Measurements from ENCODE around the gene IFNGR1.
"Not testable (repeated sequence)": the region's sequence is repeated elsewhere in the genome, so short reads cannot be mapped to it uniquely, and the experiment has no call there.

IFNGR1 gene

DNA sequence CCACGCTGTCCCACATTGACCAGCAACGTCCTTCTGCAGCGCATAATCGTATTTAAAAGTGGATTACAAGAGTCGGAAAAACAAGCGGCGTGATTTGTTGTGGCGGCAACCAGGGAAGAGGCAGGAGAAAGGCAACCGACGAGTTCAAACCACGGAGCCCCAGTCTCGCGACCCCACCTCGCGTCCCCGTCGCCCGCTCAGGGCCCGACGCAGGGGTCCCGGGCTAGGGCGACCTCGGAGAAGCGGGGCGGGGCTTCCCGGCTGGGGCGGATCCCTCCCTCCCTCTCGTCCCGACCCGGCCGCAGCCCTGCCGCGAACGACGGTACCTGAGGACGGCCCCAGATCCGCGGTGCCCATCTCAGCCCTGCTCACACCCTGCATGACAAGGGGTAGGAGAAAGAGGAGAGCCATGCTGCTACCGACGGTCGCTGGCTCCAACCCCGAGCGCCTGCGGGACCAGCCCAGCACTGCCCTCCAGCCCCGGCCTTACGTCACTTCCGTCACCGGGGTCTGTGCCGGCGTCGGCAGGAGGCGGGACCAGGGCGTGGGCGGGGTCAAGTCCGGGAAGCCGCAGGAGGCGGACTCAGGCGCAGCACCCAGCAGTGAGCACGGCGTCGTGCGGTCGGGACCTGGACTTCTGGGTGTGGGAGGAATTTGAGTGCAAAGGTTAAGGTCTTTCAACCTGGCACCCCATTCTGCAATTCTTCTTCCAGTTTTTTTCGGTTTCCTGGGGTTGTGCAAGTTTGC, at the start of gene IFNGR1:
Gene IFNGR1, minus strand, starts transcription at position 469 of the 747 bp plus-strand sequence. Its CDS starts 58 bp downstream, at position 411.
- DNase-seq (ENCODE audit: low read depth) = peak; percentile 80

DNA sequence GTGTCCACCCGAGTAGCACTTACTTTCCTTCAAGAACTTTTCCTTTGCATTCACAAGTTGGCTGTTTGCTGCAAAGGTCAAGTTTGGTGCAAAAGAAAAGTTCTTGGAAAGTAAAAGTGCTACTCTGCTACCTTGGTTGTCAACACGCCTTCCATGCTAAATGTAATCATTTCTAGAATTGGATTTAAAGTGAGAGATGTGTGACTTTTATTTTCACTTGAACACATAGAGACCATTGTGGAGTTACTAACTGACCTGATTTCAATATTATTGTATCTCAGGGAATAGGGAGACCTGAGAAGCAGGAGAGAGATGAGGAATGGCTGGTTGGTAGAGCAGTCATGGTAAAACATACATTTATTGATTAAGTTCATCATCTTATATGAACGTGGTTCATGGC, 49.7 kb upstream of the IFNGR1 start:
- no peak for DNase-seq (ENCODE audit: low read depth)

DNA sequence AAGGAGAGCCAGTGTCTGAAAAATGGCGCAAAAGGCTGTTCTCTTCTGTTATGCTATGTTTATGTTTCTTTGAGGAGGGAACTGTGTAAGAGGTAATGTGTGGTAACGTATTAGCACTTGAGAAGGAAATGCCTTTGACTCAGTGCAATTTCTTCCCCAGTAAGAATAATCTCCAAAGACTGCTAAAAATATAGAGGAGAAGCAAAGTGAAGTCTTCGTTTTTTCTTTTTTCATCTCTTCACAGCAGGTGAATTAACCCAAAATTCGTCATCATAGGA, 47.1 kb upstream of the IFNGR1 start:
- no peak for DNase-seq (ENCODE audit: low read depth)

DNA sequence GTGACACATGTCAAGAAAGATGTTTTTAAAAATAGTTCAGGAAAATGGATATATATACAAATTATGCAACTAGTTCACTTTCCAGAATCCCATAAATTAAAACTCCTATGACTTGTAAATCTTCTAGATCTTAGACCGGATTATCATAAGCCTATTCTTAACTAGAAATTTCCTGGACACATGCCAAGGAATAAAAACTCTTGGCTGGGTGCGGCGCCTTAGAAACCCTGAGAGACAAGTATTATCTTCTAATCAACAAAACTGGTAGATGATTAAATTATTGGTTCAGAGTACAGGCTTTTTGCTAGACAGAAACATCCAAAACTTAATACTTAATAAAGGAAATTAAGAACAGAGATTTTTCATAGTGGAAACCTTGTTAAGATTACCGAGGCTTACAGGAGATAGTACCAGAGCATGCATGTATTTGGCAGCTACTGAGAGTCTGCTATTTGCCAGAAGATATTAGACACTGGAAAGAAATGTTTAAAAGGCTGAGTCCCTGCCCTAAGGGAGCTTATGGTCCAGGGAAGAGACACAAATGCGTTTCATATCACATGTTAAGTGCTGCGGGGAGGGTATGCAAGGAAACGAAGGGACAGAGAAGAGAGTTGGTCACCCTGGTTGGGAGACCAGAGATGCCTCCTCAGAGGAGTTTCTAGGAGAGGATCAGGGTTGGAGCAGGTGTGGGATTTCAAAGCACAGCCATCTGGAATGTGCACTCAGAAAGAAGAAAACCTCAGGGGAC, 46.5 kb upstream of the IFNGR1 start:
- DNase-seq (ENCODE audit: low read depth) = no peak

DNA sequence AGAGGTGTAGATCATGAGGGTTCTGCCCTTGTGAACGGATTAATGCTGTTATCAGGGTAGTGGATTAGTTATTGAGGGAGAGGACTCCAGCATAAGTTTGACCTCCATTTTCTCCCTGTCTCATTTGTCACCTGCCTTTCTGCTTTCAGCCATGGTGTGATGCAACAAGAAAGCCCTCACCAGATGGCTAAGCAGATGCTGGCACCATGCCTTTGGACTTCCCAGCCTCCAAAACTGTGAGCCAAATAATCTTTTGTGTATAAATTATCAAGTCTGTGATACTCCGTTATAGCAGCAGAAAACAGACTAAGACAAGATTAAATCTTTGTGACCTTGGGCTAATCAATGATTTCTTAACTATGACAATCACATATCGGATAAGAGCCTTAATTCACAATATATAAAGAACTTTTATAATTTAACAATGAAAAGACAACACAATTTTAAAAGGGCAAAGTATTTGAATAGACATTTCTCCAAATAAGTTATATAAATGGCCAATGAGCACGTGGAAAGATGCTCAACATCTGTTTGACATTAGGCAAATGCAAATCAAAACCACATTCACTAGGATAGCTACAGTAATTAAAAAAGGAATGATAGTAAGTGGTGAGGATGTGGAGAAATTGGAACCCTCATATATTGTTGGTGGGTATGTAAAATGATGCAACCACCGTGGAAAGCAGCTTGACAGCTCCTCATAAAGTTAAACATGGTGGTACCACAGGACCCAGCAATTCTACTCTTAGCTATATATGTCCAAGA, 45.3 kb upstream of the IFNGR1 start:
- DNase-seq (ENCODE audit: low read depth) = no peak

DNA sequence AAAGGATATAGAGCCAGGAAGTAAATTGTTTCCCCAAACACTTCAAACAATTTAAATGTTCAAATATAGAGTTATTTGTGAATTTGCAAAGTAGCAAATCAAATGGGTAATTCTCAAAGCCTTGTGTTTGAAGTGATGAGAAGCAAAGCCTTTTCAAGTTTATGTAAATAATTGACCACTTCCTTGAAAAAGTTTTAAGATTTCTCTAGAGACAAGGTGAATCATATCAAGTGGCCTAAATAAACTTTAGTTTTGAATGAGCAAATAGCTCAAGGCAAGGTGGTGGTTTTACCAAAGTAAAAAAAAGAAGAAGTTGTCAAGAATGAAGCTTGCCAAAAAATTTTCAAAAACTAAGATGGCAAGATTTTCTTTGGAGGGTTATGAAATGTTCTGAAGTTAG, 42.6 kb upstream of the IFNGR1 start:
- no peak for DNase-seq (ENCODE audit: low read depth)

DNA sequence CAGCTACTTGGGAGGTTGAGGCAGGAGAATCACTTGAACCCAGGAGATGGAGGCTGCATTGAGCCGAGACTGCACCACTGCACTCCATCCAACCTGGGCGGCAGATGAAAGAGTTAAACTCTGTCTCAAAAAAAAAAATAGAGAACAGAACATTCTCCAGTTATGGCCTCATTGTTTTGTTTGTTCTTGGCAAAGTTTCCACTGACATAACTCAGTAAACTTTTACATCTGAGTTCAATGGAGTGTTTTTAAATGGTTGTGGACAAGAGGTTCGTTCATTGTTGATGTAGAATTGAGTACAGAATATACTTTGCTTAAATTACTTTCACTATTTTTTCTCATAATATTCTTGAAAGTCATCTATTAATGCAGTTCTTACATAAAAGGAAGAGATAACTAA, 42.2 kb upstream of the IFNGR1 start:
- DNase-seq (ENCODE audit: low read depth) = no peak

DNA sequence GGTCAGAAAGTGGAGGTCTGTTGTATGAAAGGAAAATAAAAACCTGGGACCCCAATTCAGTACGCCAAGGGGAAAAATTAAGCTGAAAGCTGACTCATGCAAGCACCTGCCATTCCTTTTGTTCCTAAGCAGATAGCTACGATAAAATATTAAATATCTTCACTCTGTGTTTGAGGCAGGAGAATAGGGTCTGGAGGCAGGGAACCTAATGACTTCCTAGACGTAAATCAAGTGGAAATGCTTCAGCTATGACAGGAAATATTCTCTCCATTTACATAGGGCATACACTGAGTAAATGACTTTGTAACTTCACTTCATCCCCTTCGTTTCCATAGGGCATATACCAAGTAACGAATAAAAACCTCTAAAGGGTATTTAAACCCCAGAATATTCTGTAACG, 41.0 kb upstream of the IFNGR1 start:
- DNase-seq (ENCODE audit: low read depth) = no peak

DNA sequence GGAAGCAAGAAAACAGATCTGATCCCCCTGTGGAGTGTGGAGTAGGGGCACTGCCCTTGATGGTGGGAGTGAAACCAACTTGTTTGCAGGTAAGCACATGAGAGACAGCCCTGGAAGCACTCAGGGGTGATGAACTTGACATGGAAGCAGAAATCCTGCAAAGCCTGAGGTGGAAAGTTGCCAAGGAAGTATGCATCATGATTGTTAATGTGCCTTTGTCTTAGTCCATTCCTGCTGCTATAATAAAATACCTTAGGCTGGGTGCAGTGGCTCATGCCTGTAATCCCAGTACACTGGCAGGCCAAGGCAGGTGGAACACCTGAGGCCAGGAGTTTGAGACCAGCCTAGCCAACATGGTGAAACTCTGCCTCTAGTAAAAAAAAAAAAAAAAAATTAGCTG, 40.2 kb upstream of the IFNGR1 start:
- DNase-seq (ENCODE audit: low read depth) = no peak

DNA sequence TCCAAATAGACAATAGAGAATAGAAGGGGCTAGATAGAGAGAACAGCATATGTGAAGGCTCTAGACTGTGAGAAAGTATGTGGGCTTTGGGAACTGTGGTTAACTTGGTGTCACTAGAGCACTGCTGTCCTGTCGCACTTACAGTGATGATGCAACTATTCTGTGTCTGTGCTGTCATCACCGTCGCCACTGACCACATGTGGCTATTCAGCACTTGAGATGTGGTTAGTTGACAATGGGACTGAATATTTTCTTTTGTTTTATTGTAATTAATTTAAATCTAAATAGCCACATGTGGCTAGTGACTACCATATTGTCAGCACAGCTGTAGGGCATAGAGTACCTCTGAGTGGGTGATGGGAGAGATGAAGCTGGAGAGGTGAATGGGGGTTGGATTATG, 39.0 kb upstream of the IFNGR1 start:
- DNase-seq (ENCODE audit: low read depth) = no peak

DNA sequence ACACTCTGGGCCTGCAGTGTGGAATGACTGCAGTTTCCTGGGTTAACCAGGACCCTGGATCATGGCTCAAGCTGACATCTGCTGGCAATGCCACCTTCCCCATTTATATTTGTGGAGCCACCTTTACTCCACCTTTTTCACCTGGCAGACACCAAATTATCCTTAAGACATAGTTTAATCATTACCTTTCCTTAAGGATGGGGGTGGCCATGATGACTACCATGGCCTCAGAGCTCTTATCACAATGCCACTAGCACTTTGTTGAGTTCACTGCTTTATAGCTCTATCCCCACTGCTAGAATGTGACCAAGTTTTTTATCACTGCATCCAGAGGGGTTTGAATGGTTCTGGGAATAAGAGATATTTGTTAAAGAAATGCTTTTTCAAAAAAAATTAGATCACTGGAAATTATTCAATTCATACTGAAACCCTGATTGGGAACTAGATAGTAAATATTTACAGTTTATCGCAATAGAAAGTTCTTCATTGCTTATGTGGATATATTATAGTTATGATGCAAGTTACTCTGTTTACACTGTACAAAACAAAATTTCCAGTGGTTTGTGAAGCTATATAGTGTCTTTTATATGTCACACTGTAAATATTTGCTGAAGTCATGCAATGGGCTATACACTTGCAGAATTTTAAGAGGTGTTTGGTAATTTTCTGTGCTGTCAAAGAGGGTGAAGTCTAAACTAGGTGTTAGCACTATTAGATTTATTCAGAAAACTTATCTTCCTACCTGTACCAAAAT, 37.3 kb upstream of the IFNGR1 start:
- no peak for DNase-seq (ENCODE audit: low read depth)

DNA sequence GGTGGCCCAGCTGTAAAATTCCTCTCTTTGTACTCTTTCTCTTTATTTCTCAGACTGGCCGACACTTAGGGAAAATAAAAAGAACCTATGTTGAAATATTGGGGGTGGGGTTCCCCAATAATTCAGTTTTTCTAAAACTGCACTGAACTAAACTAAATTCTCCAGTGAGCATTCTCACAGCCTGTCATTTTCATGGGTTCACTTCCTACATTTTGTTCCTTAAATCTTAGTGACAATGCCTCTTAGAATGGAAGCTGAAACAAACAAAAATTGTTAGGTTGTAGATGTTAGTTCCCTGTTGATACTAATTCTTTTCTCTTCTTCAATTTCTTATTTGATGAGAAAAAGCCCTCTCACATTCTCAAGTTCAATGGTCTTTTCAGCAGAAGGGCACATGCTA, 35.8 kb upstream of the IFNGR1 start:
- no peak for DNase-seq (ENCODE audit: low read depth)

DNA sequence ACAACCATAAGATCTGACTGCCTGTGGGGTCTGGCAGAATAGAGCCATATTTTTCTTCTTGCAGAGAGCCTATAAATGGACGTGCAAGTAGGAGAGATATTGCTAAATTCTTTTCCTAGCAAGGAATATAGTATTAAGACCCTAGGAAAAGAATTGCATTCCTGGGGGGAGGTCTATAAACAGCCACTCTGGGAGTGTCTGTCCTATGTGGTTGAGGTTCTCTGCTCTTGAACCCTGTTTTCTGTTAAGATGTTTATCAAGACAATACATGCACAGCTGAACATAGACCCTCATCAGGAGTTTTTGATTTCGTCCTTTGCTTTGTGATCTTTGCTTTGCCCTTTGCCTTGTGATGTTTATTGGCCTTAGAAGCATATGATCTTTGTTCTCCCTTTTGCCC, 35.2 kb upstream of the IFNGR1 start:
- not testable (repeated sequence) for DNase-seq (ENCODE audit: low read depth)

DNA sequence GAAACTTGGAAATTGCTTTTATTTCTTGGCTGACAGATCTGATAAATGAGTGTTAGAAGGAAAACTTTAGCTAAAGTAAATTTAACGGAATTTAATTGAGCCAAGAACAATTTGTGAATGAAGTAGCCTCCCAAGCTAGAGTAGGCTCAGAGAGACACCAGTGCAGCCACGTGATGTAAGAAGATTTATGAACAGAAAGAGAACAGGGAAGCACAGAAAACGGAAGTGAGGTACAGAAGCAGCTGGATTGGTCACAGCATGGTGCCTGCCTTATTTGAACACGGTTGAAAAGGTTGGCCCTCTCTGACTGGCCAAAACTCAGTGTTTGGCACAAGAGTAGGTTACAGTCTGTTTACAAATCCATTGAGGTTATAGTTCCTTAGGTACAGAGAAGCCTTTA, 29.5 kb upstream of the IFNGR1 start:
- DNase-seq (ENCODE audit: low read depth) = no peak

DNA sequence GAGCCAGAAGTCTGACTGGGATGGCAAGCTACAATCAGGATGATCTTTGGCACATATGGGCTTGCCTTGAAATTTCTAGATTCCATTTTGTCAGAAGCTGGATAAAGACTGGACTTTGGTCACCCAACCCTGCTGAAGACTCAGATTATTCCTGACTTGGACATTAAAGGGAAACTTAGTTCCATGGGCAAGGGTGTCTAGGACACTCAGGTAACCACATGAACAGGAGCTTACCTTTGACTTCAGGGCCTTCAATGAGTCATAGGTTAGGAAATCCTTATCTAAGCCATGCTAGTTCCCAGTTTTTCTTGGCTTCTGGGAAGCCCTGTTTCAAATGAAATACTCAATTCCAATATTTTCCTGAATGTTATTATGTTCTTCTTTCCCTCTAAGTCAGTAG, 28.5 kb upstream of the IFNGR1 start:
- DNase-seq (ENCODE audit: low read depth) = no peak

DNA sequence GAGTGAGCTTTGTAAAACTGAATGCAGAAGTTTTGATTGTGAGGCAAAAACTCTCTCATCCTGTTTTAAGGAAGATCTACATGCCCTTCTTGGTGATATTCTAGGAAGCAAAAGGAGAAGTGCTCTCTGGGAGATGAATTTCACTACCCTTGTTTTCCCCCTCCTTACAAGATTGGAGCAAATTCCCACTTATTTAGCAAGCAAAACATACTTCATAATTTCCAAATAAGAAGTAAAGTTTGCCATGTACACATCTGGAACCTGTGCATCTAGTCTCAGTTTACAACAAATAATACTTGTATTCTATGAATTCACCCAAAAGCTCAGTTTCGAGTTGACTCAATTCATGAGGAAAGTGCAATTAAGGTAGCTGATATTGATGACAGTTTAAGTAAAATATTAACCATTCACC, 27.6 kb upstream of the IFNGR1 start:
- DNase-seq (ENCODE audit: low read depth) = no peak

DNA sequence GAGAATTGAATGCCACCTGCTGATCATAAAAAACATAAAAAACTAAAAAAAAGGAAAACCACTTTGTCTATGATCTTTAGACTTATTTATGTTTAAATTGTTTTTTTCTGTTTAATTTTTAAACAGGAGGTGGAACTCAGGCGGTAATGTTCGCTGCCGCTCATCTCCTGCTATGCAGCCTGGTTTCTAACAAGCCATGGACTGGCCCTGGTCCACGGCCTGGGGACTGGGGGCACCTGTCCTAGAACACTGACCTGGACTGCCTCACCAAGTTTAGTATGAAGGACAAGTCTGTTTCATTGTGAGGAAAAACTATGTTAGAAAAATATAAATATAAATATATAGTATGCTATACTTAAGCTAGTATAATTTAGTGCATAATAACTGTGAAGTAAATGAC, 27.0 kb upstream of the IFNGR1 start:
- no peak for DNase-seq (ENCODE audit: low read depth)

DNA sequence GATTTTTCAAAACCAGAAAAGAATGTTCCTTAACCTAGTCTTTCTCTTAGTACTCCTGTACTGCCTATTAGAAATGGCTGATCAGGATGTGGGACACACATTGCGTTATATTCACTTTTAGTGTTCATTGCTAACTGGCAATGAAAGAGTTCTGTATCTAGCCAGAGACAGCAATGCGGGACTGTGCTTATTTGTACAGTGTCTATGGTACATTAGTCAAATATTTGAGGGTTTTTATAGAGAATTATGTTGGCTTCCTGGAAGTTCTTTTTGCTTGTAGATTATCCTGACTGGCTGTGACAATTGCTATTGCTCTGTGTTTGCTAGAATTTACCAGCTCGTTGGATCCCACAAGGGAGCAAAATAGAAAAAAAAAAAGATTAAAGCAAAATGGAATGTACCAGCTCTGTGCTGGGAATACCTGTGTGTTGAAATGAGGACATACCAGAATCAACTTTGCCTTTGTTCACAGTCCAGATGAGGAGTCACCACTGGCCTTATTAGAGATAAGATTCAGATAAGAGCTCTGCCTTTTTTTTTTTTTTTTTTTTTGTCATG, 22.4 kb upstream of the IFNGR1 start:
- no peak for DNase-seq (ENCODE audit: low read depth)

DNA sequence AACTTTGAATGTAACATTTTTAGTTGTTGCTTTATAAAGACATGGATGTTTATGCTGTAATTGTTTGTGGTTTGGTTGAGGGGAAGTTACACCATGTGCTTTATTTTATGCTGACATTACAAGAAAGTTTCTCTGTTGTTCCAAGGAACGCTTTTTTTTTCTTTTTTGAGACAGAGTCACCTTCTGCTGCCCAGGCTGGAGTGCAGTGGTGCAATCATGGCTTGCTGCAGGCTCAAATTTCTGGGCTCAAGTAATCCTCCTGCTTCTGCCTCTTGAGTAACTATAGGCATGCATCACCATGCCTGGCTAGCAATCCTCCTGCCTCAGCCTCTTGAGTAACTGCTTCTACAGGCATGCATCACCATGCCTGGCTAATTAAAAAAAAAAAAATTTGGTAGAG, 21.0 kb upstream of the IFNGR1 start:
- DNase-seq (ENCODE audit: low read depth) = no peak

DNA sequence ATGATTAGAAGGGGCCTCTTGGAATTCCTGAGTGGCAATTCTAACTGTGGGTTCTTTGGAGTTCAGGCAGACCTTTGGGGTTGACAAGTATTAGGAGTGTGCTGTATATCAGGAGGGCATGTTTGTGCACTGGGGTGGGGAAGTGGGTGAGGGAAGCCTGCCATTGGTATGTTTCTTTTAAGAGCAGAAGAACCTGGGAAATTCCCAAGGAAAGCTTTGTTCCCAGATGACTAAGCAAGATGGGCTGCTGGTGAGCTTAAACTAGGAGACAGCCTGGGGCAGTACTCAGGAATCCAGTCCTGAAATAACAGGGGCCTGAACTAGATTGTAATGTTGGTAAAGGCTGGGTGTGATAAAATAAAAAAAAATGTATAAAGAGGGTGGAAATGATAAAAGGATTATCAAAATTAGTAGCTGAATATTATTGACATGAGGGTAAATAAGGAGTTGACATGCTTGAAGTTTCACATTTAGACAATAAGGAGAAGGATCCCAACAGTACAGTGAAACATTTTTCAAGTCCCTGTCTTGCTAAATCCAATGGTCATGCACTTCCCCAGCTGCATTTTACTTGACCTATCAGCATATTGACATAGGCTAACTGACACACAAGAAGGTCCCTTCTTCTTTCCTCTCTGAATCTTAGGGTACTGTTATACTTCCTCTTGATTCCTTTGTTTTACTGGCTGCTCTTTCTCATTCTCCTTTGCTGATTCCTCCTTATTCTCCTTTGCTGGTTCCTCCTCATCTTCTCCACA, 18.4 kb upstream of the IFNGR1 start:
- DNase-seq (ENCODE audit: low read depth) = no peak

DNA sequence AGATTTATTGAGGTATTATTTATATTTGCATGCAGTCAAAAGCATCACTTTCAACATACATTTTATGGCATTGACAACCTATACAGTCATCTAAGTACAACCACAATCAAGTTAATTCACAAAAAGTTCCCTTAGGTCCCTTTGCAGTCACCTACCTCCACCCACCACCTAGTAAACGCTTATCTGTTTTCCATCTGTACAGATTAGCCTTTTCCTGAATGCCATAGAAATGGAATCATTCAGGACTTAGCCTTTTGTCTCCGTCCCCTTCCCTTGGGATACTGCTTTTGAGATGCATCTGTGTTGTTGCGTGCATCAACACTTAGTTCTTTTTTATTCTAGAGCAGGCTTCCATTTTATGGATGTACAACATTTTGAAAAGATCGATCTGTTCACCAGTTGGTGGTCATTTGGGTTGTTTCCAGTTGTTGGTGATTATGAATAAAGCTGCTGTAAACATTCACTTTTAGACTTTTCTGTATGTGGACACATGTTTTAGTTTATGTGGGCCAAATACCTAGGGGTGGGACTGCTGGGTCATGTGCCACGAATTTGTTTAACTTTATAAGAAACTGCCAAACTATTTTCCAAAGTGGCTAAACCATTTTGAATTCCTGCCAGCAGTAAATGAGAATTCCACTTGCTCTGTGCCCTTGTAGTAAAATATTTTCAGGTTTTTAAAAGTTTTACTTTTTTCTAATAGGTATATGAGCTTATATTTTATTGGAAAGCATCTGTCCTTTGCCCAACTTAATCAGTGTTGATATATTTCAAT, 17.6 kb upstream of the IFNGR1 start:
- no peak for DNase-seq (ENCODE audit: low read depth)
